ENCODE measurements around the gene TASP1. TPM values are rescaled to one million over a fixed set of nuclear protein-coding genes. Genes with fewer than 3 reads are reported as not detected.

The TASP1 gene
- total and polyA plus RNA-seq, 2 experiments from 2014 or later = 7.6 to 8.4 TPM

GRCh38 chr20:13418263-13419229 lies 220.2 kb downstream of the TASP1 start:
- Histone ChIP-seq H3K4me2 (ENCODE audit: unreplicated experiment) (no peak overlapping the region), H3K4me3 (no peak overlapping the region), H3K27ac (no peak overlapping the region), H3K4me1 (ENCODE audit: insufficient read depth) (no peaks in the 10 kb centered on the region), H3K27me3 (replicated peaks; ENCODE audit: insufficient read depth) (no peaks in the 10 kb centered on the region), H3K9me2 (ENCODE audit: insufficient read depth) (no peaks in the 10 kb centered on the region), H2AFZ (no peak overlapping the region), H3K36me3 (ENCODE audit: low read depth) (no peaks in the 10 kb centered on the region), H3K9me3 (ENCODE audit: low read depth) (no peaks in the 10 kb centered on the region), H3F3A (ENCODE audit: insufficient read depth) (no peaks in the 10 kb centered on the region), H4K20me1 (ENCODE audit: insufficient read depth) (no peaks in the 10 kb centered on the region), H3K9ac (no peak overlapping the region), H3K79me2 (ENCODE audit: insufficient read depth) (no peaks in the 10 kb centered on the region)
- in situ Hi-C loops (cut with MboI) = no loop called here
- TF ChIP-seq EZH2 (IDR thresholded peaks at IDR 0.05; ENCODE audit: insufficient read depth, poor library complexity, severe bottlenecking) (no peak), EZH2phosphoT487 (IDR thresholded peaks at IDR 0.05; ENCODE audit: insufficient read depth, low read depth) (no peak)
- DNase-seq = no peak

- no peak overlapping the region for H3K4me2 ChIP-seq (ENCODE audit: unreplicated experiment)
- H3K27ac ChIP-seq = no peak overlapping the region
- no peak for TF ChIP-seq EZH2 (IDR thresholded peaks at IDR 0.05; ENCODE audit: insufficient read depth, poor library complexity, severe bottlenecking)
- TF ChIP-seq EZH2phosphoT487 (IDR thresholded peaks at IDR 0.05; ENCODE audit: insufficient read depth, low read depth) = no peak
- no peaks in the 10 kb centered on the region for H3K27me3 ChIP-seq (replicated peaks; ENCODE audit: insufficient read depth)
- no peak overlapping the region for H2AFZ ChIP-seq
- WGBS, 2 experiments (ENCODE audit: low coverage in 1 of 2, low lambda C conversion rate in 2 of 2, missing lambda C conversion rate in 2 of 2) = 71 to 75% methylated on average over 3 of the region's 3 CpGs
- no peaks in the 10 kb centered on the region for H3K9me3 ChIP-seq (ENCODE audit: low read depth)
- H3K4me1 ChIP-seq (ENCODE audit: insufficient read depth) = no peaks in the 10 kb centered on the region; the same call in 1 of the 2 replicates
- H4K20me1 ChIP-seq (ENCODE audit: insufficient read depth) = no peaks in the 10 kb centered on the region
- no peak overlapping the region for H3K4me3 ChIP-seq
- no peaks in the 10 kb centered on the region for H3F3A ChIP-seq (ENCODE audit: insufficient read depth)
- DNase-seq = no peak
- in situ Hi-C loops (cut with MboI) = no loop called here
- no peaks in the 10 kb centered on the region for H3K79me2 ChIP-seq (ENCODE audit: insufficient read depth)
- H3K9me2 ChIP-seq (ENCODE audit: insufficient read depth) = no peaks in the 10 kb centered on the region
- no peaks in the 10 kb centered on the region for H3K36me3 ChIP-seq (ENCODE audit: low read depth)
- no peak overlapping the region for H3K9ac ChIP-seq
These were observed 222.2 kb downstream of the TASP1 start for GRCh38 chr20:13416531-13416930.

GRCh38 chr20:13412806-13413445 lies 225.8 kb downstream of the TASP1 start:
- Histone ChIP-seq H3K27me3 (replicated peaks; ENCODE audit: insufficient read depth) (no peaks in the 10 kb centered on the region), H3K79me2 (ENCODE audit: insufficient read depth) (no peaks in the 10 kb centered on the region), H3K4me2 (ENCODE audit: unreplicated experiment) (no peak overlapping the region), H2AFZ (no peak overlapping the region), H3K36me3 (ENCODE audit: low read depth) (no peaks in the 10 kb centered on the region), H3F3A (ENCODE audit: insufficient read depth) (no peaks in the 10 kb centered on the region), H4K20me1 (ENCODE audit: insufficient read depth) (no peaks in the 10 kb centered on the region), H3K9ac (no peak overlapping the region), H3K4me1 (ENCODE audit: insufficient read depth) (no peaks in the 10 kb centered on the region; the same call in 1 of the 2 replicates), H3K9me2 (ENCODE audit: insufficient read depth) (no peaks in the 10 kb centered on the region), H3K27ac (no peak overlapping the region), H3K4me3 (no peak overlapping the region), H3K9me3 (ENCODE audit: low read depth) (no peaks in the 10 kb centered on the region)
- in situ Hi-C loops (cut with MboI) = no loop called here
- no peak for DNase-seq
- WGBS, 2 experiments (ENCODE audit: low coverage in 1 of 2, low lambda C conversion rate in 2 of 2, missing lambda C conversion rate in 2 of 2) = 55 to 63% methylated on average over 3 of the region's 3 CpGs
- TF ChIP-seq EZH2phosphoT487 (IDR thresholded peaks at IDR 0.05; ENCODE audit: insufficient read depth, low read depth) (no peak), EZH2 (IDR thresholded peaks at IDR 0.05; ENCODE audit: insufficient read depth, poor library complexity, severe bottlenecking) (no peak)

GRCh38 chr20:13404293-13404692 lies 234.4 kb downstream of the TASP1 start:
- H3K4me3 ChIP-seq = no peak overlapping the region
- no peaks in the 10 kb centered on the region for H3K4me1 ChIP-seq (ENCODE audit: insufficient read depth)
- no peaks in the 10 kb centered on the region for H3K9me2 ChIP-seq (ENCODE audit: insufficient read depth)
- H3F3A ChIP-seq (ENCODE audit: insufficient read depth) = no peaks in the 10 kb centered on the region
- no peaks in the 10 kb centered on the region for H3K9me3 ChIP-seq (ENCODE audit: low read depth)
- in situ Hi-C loops (cut with MboI) = no loop called here
- no peaks in the 10 kb centered on the region for H4K20me1 ChIP-seq (ENCODE audit: insufficient read depth)
- H3K4me2 ChIP-seq (ENCODE audit: unreplicated experiment) = no peak overlapping the region
- TF ChIP-seq EZH2 (IDR thresholded peaks at IDR 0.05; ENCODE audit: insufficient read depth, poor library complexity, severe bottlenecking) (no peak), EZH2phosphoT487 (IDR thresholded peaks at IDR 0.05; ENCODE audit: insufficient read depth, low read depth) (no peak)
- no peak overlapping the region for H2AFZ ChIP-seq
- 96 to 98% methylated on average over 4 of the region's 4 CpGs for WGBS, 2 experiments (ENCODE audit: low coverage in 1 of 2, low lambda C conversion rate in 2 of 2, missing lambda C conversion rate in 2 of 2)
- H3K27me3 ChIP-seq (replicated peaks; ENCODE audit: insufficient read depth) = no peaks in the 10 kb centered on the region
- H3K9ac ChIP-seq = no peak overlapping the region
- no peak for DNase-seq
- H3K36me3 ChIP-seq (ENCODE audit: low read depth) = no peaks in the 10 kb centered on the region
- H3K79me2 ChIP-seq (ENCODE audit: insufficient read depth) = no peaks in the 10 kb centered on the region
- H3K27ac ChIP-seq = no peak overlapping the region
